Mucosa of rectum (tissue), 2 donors: ENCODE results near the gene SPNS2.

Experiments used
- H3K27ac ChIP-seq, 2 donors: one replicate each; pipeline ENCODE4 v1.7.0; 2013; ENCODE audit warnings: inconsistent platforms in 2 of 2, low read depth in 2 of 2, low read length in 2 of 2
- H3K27me3 ChIP-seq, 2 donors: one replicate each; pipeline ENCODE4 v1.7.0; 2013; ENCODE audit warnings: low read length in 2 of 2; ENCODE audit not compliant: control insufficient read depth in 2 of 2, insufficient read depth in 2 of 2
- H3K36me3 ChIP-seq, 2 donors: one replicate each; pipeline ENCODE4 v1.7.0; 2013; ENCODE audit warnings: low read length in 2 of 2; ENCODE audit not compliant: control insufficient read depth in 2 of 2, insufficient read depth in 2 of 2
- H3K4me1 ChIP-seq, 2 donors: one replicate each; pipeline ENCODE4 v1.7.0; 2013; ENCODE audit warnings: low read length in 2 of 2, mild to moderate bottlenecking in 1 of 2; ENCODE audit not compliant: control insufficient read depth in 2 of 2, insufficient read depth in 2 of 2
- H3K4me3 ChIP-seq, 2 donors: one replicate each; pipeline ENCODE4 v1.7.0; 2013; ENCODE audit warnings: low read length in 2 of 2
- H3K9ac ChIP-seq, 2 donors: one replicate each; pipeline ENCODE4 v1.7.0; 2013; ENCODE audit warnings: low read length in 2 of 2, low read depth in 1 of 2, mild to moderate bottlenecking in 1 of 2
- H3K9me3 ChIP-seq, 2 donors: one replicate each; pipeline ENCODE4 v1.7.0; 2013; ENCODE audit warnings: low read length in 2 of 2; ENCODE audit not compliant: control insufficient read depth in 2 of 2
- donor health status: healthy.
- donor health status: Normal muscosa, but diverticular disease.

SPNS2 gene

DNA sequence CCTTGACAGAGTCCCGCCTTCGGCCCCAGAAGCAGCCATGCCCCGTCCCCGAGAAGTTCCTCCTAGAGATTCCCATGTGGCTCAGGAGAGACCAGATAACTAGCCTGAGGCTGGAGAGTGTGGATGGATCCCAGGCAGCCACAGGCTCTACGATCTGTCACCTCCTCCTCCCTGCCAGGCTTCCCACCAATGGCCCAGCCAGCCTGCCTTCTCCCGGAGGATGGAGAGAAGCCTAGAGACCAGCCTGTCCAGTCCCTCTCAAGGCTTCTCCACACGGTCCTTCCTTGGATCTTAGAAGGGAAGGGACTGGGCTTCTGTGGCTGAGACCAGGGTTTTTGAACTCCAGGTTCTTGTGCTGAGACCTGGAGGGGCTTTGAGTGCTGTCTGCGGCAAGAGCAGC, 84.0 kb downstream of the SPNS2 start:
- Histone ChIP-seq H3K27me3 (peaks cover 32 to 37% of the 10 kb centered on the region in 2 donors), H3K36me3 (no peaks in the 10 kb centered on the region), H3K9me3 (no peaks in the 10 kb centered on the region)

DNA sequence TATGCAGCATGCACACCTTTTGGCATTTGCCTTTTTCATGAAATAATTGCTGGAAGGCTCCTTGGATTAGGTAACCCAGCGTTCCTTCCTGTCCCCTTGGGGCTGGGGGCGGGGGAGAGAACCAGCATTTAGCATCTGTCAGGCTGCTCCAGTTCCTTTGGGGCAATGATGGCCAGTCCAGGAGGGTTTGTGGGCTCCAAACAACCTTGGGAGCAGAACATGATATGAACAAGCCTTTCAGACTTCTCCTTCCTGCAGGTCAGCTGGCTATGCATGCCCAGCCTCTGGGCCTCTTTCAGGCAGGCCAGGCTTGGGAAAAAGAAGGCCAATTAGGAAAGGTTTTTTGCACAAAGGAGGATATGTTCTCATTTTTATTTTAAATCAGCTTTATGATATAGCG, 84.5 kb downstream of the SPNS2 start:
- no peak overlapping the region for H3K4me3 ChIP-seq
- no peak overlapping the region for H3K27ac ChIP-seq
- no peaks in the 10 kb centered on the region for H3K9me3 ChIP-seq
- peaks cover 4 to 7% of the 10 kb centered on the region in 2 donors for H3K4me1 ChIP-seq
- no peaks in the 10 kb centered on the region for H3K36me3 ChIP-seq
- H3K9ac ChIP-seq: no peak overlapping the region
- H3K27me3 ChIP-seq: peaks cover 32 to 37% of the 10 kb centered on the region in 2 donors

More for the DNA sequence above, 84.0 kb downstream of the SPNS2 start:
- H3K4me1 ChIP-seq: peaks cover 4 to 7% of the 10 kb centered on the region in 2 donors
- H3K27ac ChIP-seq: no peak overlapping the region
- H3K9ac ChIP-seq: no peak overlapping the region
- H3K4me3 ChIP-seq: no peak overlapping the region

DNA sequence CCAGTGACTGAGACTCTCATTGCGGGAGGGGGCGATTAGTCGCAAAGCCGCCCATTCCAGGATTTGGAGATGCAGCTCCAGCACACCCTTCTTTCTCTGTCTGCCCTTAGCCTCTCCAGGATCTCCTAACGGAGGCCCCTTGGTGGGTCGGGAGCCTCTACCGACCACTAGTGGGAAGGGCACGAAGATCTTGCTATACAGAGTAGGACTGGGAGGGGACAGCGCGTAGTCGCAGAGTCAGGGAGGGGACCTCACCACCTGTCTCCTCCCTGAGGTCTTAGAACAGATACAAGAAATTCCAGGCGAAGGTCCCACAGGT, 85.1 kb downstream of the SPNS2 start:
- Histone ChIP-seq H3K27me3 (peaks cover 32 to 37% of the 10 kb centered on the region in 2 donors), H3K36me3 (no peaks in the 10 kb centered on the region), H3K9ac (no peak overlapping the region), H3K9me3 (no peaks in the 10 kb centered on the region), H3K4me1 (peaks cover 4 to 7% of the 10 kb centered on the region in 2 donors), H3K27ac (no peak overlapping the region), H3K4me3 (peak overlapping the region; percentile 9 to 50)

DNA sequence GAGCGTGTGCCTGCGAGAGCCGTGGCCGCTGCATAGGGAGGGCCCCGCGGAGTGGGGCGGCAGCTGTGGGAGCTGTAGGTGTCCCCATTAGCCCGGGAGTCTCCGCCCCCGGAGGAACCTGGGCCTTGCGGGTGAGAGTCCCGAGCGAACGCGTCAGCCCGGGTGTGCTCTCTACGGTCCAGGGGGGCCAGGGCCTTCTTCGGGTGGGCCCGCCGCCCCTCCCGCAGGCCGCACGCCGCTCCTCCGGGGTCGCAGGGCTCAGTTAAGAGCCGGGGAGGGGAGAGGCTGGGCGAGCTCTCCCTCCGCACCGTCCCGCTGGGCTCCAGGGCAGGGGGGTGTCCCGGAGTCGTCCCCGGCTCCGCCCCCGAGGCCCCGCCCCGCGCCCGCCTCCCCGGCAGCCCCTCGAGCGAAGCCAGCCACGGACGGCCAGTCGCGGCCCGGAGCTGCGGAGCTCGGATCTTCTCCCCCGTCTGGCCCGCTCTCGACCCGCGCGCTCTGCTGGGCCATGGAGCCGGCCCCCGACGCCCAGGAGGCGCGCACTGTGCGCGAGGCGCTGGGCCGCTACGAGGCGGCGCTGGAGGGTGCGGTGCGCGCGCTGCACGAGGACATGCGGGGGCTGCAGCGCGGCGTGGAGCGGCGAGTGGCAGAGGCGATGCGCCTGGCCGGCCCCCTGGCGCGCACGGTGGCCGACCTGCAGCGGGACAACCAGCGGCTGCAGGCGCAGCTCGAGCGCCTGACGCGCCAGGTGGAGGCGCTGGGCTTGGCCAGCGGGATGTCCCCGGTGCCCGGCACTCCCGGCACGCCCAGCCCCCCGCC, 85.6 kb downstream of the SPNS2 start, which contains the start of gene SMTNL2:
TSS of gene SMTNL2 (plus strand) at position 429 of the 816 bp plus-strand sequence. CDS start at position 506, 77 bp downstream.
- H3K36me3 ChIP-seq: no peaks in the 10 kb centered on the region
- no peaks in the 10 kb centered on the region for H3K9me3 ChIP-seq
- H3K9ac ChIP-seq: no peak within 1 kb of the TSS
- peaks cover 32 to 37% of the 10 kb centered on the region in 2 donors for H3K27me3 ChIP-seq
- no peak within 1 kb of the TSS for H3K27ac ChIP-seq
- peak within 1 kb of the TSS; percentile 9 to 50 for H3K4me3 ChIP-seq
- H3K4me1 ChIP-seq: peaks cover 4 to 7% of the 10 kb centered on the region in 2 donors

DNA sequence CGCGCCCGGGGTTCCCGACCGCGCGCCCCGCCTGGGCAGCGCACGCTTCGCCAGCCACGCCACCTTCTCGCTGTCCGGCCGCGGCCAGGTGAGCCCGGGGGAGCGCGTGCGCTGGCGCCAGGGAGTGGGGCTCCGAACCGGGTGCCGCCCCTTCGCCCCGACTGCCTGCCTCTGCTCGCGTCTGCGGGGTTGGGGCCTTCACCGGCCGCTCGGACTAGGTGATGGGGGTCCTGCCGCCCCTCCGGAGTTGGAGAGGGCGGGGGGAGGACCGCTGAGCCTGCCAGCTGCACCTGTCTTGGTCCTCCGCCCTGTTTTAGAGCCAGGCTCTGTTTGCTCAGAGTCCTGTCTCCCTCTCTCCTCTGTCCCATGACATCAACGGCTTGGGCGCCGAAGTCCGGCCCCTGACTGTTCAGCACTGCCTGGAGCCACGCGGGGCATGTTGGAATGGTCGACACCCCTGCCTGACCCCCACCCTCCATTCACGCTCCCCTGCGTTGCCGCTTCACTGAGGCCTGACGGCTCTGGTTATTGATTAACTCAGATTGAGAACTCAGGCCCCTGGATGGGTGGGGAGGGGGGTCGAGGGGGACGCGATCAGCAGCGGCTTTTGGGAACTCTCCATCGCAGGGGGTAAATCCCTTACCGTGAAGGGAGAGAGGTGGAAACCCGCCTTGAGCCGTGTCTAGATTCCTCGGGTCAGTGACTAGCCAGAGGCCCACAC, 86.4 kb downstream of the SPNS2 start:
- no peak overlapping the region for H3K9ac ChIP-seq
- peaks cover 4 to 7% of the 10 kb centered on the region in 2 donors for H3K4me1 ChIP-seq
- H3K27ac ChIP-seq: no peak overlapping the region

DNA sequence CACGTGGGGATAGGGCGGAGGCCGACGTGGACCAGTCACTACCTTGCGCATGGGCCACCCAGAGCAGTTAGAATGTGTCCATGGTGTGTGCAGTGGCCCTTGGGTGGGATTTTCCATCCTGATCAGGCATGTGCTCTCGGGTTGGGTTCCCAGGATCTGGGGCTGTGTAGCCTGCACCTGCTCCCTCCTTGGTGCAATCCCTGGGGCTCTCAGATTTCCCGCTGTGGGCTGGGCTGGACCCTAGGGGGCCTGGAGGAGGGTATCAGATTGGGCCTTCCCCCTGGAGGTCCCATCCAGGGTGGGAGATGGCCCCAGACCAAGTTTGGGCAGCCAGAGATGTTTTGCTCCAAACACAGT, 86.9 kb downstream of the SPNS2 start:
- Histone ChIP-seq H3K27me3 (peaks cover 32 to 37% of the 10 kb centered on the region in 2 donors), H3K9me3 (no peaks in the 10 kb centered on the region), H3K9ac (no peak overlapping the region), H3K36me3 (no peaks in the 10 kb centered on the region), H3K4me3 (no peak overlapping the region), H3K27ac (no peak overlapping the region), H3K4me1 (peaks cover 4 to 7% of the 10 kb centered on the region in 2 donors)

More for the DNA sequence above, 86.4 kb downstream of the SPNS2 start:
- Histone ChIP-seq H3K36me3 (no peaks in the 10 kb centered on the region), H3K9me3 (no peaks in the 10 kb centered on the region), H3K27me3 (peaks cover 32 to 37% of the 10 kb centered on the region in 2 donors), H3K4me3 (peak overlapping the region in 1 of 2 donors; percentile 23)

DNA sequence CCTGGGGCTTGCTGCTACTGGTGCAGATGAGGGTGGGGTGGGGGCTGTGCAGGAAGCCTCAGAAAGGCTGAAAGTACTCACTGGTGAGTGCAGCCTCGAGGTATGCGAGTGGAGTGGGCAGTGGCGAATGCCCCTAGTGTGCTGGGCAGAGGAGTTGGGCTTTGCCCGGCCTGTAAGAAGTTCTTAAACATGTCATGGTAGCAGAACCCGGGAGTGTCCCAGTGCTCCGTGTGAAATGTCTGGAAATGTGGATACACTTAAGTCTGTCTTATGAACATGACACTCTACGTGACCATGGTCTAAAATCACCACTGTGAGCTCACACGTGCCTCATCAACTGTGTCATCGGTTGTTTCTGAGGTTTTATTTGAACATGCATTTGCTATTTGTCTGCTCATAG, 87.4 kb downstream of the SPNS2 start:
- Histone ChIP-seq H3K27ac (no peak overlapping the region), H3K9me3 (no peaks in the 10 kb centered on the region), H3K27me3 (peaks cover 31 to 37% of the 10 kb centered on the region in 2 donors), H3K36me3 (no peaks in the 10 kb centered on the region), H3K4me1 (peaks cover 4 to 7% of the 10 kb centered on the region in 2 donors), H3K4me3 (no peak overlapping the region), H3K9ac (no peak overlapping the region)

DNA sequence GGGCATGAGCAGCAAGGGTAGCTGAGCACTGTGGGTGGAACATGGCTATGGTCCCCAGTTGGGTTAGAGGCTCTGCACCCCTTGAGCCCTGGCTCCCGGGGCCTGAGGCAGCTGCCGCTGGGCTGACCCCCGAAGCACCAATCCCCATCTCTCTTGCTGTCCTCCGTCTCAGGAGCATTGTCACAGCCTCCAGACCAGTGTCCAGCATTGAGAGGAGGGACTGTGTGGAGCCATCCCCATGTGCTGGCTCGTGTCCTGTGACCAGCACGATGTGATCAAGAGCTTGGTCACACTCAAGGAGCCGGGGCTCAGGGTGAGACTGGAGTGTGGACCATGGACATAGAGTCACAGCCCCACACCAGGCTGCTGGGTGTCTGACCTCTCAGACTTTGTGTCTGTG, 88.5 kb downstream of the SPNS2 start:
- Histone ChIP-seq H3K27ac (no peak overlapping the region), H3K9me3 (no peaks in the 10 kb centered on the region), H3K4me1 (peaks cover 4 to 7% of the 10 kb centered on the region in 2 donors), H3K36me3 (no peaks in the 10 kb centered on the region), H3K4me3 (no peak overlapping the region), H3K9ac (no peak overlapping the region), H3K27me3 (peaks cover 20 to 31% of the 10 kb centered on the region in 2 donors)

DNA sequence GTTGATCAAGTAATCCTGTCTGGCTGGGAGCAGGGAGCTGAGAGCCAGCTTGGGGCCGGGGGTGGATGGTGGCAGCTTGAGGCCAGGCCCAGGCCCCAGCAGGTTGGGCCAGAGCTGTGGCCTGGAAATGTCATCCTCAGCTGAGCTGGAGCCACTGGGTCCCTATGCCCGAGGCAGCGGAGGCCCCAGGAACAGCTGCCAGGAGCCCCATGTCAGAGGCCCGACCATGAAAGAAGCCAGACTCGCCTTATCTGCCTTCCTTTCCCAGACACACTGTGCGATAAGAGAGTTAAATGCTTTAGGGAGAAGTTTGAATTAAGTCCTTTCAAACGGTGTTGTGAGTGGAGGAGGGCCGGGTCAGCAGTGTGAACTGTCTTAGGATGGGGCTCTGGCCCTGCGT, 89.1 kb downstream of the SPNS2 start:
- Histone ChIP-seq H3K36me3 (no peaks in the 10 kb centered on the region), H3K9ac (no peak overlapping the region), H3K4me3 (no peak overlapping the region), H3K4me1 (peaks cover 4 to 7% of the 10 kb centered on the region in 2 donors), H3K9me3 (no peaks in the 10 kb centered on the region), H3K27me3 (peaks cover 18 to 25% of the 10 kb centered on the region in 2 donors), H3K27ac (no peak overlapping the region)

DNA sequence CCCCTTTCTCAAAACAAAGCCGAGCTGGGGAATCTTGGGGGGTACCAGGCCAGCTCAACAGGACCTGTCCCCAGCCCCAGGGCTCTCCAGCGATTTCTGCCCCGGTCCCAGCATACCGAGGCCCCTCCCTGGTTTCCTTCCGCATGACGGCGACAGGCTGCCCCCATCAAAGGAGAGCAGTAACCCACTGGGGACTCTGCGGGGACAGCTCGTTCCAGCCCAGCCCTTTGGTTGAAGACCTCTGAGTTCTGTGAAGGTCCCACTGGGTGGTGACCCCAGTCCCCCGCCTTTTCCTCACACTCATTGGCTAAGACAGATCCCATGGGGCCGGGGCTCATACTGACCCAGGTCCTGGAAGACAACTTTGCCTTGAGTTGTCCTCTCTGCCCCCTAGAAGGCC, 89.7 kb downstream of the SPNS2 start:
- H3K27me3 ChIP-seq: peaks cover 16 to 19% of the 10 kb centered on the region in 2 donors
- H3K4me1 ChIP-seq: peaks cover 4 to 7% of the 10 kb centered on the region in 2 donors
- H3K36me3 ChIP-seq: no peaks in the 10 kb centered on the region
- no peak overlapping the region for H3K27ac ChIP-seq
- no peak overlapping the region for H3K4me3 ChIP-seq
- H3K9ac ChIP-seq: no peak overlapping the region
- no peaks in the 10 kb centered on the region for H3K9me3 ChIP-seq
